ENCODE measurements around the gene HIC1. TPM values are rescaled to one million over a fixed set of nuclear protein-coding genes. Genes with fewer than 3 reads are reported as not detected.
A peak's percentile ranks its signal among the peaks of the same experiment; 100 is the strongest.

Gene HIC1
- total and polyA plus RNA-seq, 9 of the 15 experiments (the other 6 are each of a cell fraction or from before 2014, with no cell fraction given): 0.01 to 2.5 (median 0.18) TPM

GRCh38 chr17:2049333-2050299 is 5.3 kb upstream of the HIC1 start (continued):
- TF ChIP-seq BMI1 (IDR thresholded peaks at IDR 0.05; ENCODE audit: low read length): peak; percentile 75
- no peak for TF ChIP-seq ZSCAN32 (CRISPR knock-in tag; IDR thresholded peaks at IDR 0.05)
- no peak for TF ChIP-seq POLR2A (conservative IDR thresholded peaks at IDR 0.05)
- TF ChIP-seq VEZF1 (CRISPR knock-in tag; IDR thresholded peaks at IDR 0.05): peak; percentile 99
- TF ChIP-seq NONO (IDR thresholded peaks at IDR 0.05; ENCODE audit: low read depth in 2 of 2, low read length in 1 of 2): peak in 1 of 2 experiments; percentile 56; a peak in 1 of 4 replicates
- TF ChIP-seq NEUROD1 (IDR thresholded peaks at IDR 0.05; ENCODE audit: borderline replicate concordance, low read depth, low read length, partially characterized antibody): peak; percentile 65
- 0 out of 4 replicates have a peak, but pooled peaks of 1 of the 2 experiments have one; percentile 6 for TF ChIP-seq MAZ (CRISPR knock-in tag; conservative IDR thresholded peaks at IDR 0.05 in 1 of 2, IDR thresholded peaks at IDR 0.05 in 1 of 2)
- TF ChIP-seq ZBTB7A (IDR thresholded peaks at IDR 0.05; ENCODE audit: borderline replicate concordance, control insufficient read depth, low read depth, low read length): peak; percentile 91; the same call in 1 of the 2 replicates
- TF ChIP-seq MXI1 (IDR thresholded peaks at IDR 0.05; ENCODE audit: low read depth, low read length): peak; percentile 93
- no peak for TF ChIP-seq MEIS2 (IDR thresholded peaks at IDR 0.05; ENCODE audit: partially characterized antibody)
- peak; percentile 23; the same call in 1 of the 2 replicates for TF ChIP-seq ERF (CRISPR knock-in tag; IDR thresholded peaks at IDR 0.05)
- TF ChIP-seq, protein P1, sequence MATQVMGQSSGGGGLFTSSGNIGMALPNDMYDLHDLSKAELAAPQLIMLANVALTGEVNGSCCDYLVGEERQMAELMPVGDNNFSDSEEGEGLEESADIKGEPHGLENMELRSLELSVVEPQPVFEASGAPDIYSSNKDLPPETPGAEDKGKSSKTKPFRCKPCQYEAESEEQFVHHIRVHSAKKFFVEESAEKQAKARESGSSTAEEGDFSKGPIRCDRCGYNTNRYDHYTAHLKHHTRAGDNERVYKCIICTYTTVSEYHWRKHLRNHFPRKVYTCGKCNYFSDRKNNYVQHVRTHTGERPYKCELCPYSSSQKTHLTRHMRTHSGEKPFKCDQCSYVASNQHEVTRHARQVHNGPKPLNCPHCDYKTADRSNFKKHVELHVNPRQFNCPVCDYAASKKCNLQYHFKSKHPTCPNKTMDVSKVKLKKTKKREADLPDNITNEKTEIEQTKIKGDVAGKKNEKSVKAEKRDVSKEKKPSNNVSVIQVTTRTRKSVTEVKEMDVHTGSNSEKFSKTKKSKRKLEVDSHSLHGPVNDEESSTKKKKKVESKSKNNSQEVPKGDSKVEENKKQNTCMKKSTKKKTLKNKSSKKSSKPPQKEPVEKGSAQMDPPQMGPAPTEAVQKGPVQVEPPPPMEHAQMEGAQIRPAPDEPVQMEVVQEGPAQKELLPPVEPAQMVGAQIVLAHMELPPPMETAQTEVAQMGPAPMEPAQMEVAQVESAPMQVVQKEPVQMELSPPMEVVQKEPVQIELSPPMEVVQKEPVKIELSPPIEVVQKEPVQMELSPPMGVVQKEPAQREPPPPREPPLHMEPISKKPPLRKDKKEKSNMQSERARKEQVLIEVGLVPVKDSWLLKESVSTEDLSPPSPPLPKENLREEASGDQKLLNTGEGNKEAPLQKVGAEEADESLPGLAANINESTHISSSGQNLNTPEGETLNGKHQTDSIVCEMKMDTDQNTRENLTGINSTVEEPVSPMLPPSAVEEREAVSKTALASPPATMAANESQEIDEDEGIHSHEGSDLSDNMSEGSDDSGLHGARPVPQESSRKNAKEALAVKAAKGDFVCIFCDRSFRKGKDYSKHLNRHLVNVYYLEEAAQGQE (IDR thresholded peaks at IDR 0.05; ENCODE audit: borderline replicate concordance): peak; percentile 91
- TF ChIP-seq, protein P1 (CRISPR knock-in tag; IDR thresholded peaks at IDR 0.05; ENCODE audit: low read depth): peak; percentile 96
- TF ChIP-seq YY1 (IDR thresholded peaks at IDR 0.05; ENCODE audit: borderline replicate concordance in 1 of 3, control insufficient read depth in 1 of 3, extremely low read depth in 1 of 3, insufficient read depth in 3 of 3, insufficient read length in 1 of 3, insufficient replicate concordance in 2 of 3, low read depth in 1 of 3, low read length in 2 of 3): peak in 2 of 3 experiments; percentile 53 to 65
- TF ChIP-seq HDAC1 (IDR thresholded peaks at IDR 0.05): 0 out of 4 replicates have a peak, but pooled peaks of 1 of the 2 experiments have one; percentile 12
- TF ChIP-seq SMAD4 (CRISPR knock-in tag; conservative IDR thresholded peaks at IDR 0.05): 0 out of 2 replicates have a peak, but pooled peaks have one; percentile 26

All from K562 (cell line).